SU-DHL-6 (cell line): ENCODE results near the gene LDB3.

ENCODE experiments used
- H2AFZ ChIP-seq: fragments of 200-600 bp; sonication (generic); 2 replicates; pipeline ENCODE4 v1.6.1; 2014; ENCODE audit warnings: low read depth, mild to moderate bottlenecking, moderate library complexity, mixed read lengths, antibody characterized with exemption, low read length; ENCODE audit not compliant: severe bottlenecking
- H3F3A ChIP-seq: fragments of 200-600 bp; shearing (Covaris generic); 2 replicates; pipeline ENCODE4 v1.6.0; 2016; ENCODE audit warnings: antibody characterized with exemption, mild to moderate bottlenecking; ENCODE audit not compliant: insufficient read depth
- H3K27ac ChIP-seq: fragments of 200-600 bp; sonication (generic); 2 replicates; pipeline ENCODE4 v1.5.1; 2016; ENCODE audit warnings: low read depth, mild to moderate bottlenecking, low read length, moderate library complexity, mixed read lengths
- H3K27me3 ChIP-seq: fragments of 200-600 bp; sonication (generic), shearing (Covaris generic); 2 replicates; pipeline ENCODE4 v1.6.0; 2014; ENCODE audit warnings: mild to moderate bottlenecking, low read length
- H3K36me3 ChIP-seq: fragments of 200-600 bp; sonication (generic); 2 replicates; pipeline ENCODE4 v1.6.1; 2014; ENCODE audit warnings: mild to moderate bottlenecking, low read length, mixed read lengths
- H3K4me2 ChIP-seq: fragments of 300-600, 200-600 bp; shearing (Covaris generic), sonication (generic); 2 replicates; pipeline ENCODE4 v1.6.0; 2014; ENCODE audit warnings: low read length, low read depth, mild to moderate bottlenecking; ENCODE audit not compliant: poor library complexity, severe bottlenecking
- H3K4me3 ChIP-seq: fragments of 200-600 bp; sonication (generic); 2 replicates; pipeline ENCODE4 v1.5.1; 2014; ENCODE audit warnings: antibody characterized with exemption, low read length, mild to moderate bottlenecking, mixed read lengths; ENCODE audit not compliant: insufficient read depth, poor library complexity, severe bottlenecking
- H3K79me2 ChIP-seq: fragments of 200-600 bp; sonication (generic); 2 replicates; pipeline ENCODE4 v1.6.1; 2014; ENCODE audit warnings: mild to moderate bottlenecking, low read length, moderate library complexity; ENCODE audit not compliant: insufficient read depth
- H3K9ac ChIP-seq: fragments of 200-600 bp; sonication (generic); 2 replicates; pipeline ENCODE4 v1.7.0; 2014; ENCODE audit warnings: mild to moderate bottlenecking, low read length
- H3K9me2 ChIP-seq: fragments of 200-600 bp; sonication (generic); replicated peaks from 2 replicates; pipeline ENCODE4 v1.6.1; 2014; ENCODE audit warnings: low read length; ENCODE audit not compliant: insufficient read depth
- H3K9me3 ChIP-seq: fragments of 200-600 bp; sonication (generic); 2 replicates; pipeline ENCODE4 v1.6.1; 2014; ENCODE audit warnings: low read length, mixed read lengths; ENCODE audit not compliant: insufficient read depth
- H4K20me1 ChIP-seq: fragments of 200-600 bp; sonication (generic); 2 replicates; pipeline ENCODE4 v1.6.1; 2014; ENCODE audit warnings: low read depth, mild to moderate bottlenecking, antibody characterized with exemption, low read length, moderate library complexity, mixed read lengths
- EZH2phosphoT487 ChIP-seq: fragments of 200-600 bp; sonication (generic), shearing (Covaris generic); conservative IDR thresholded peaks from 2 replicates; pipeline ENCODE4 v1.6.1; 2018; ENCODE audit warnings: mild to moderate bottlenecking, antibody characterized with exemption, low read length, moderate library complexity, mixed read lengths
- TF ChIP-seq, protein P1 (sequence below): fragments of 200-600 bp; sonication (generic); IDR thresholded peaks from one replicate; pipeline ENCODE4 v1.5.1; 2017; ENCODE audit warnings: antibody characterized with exemption, mild to moderate bottlenecking, low read length, moderate library complexity; ENCODE audit not compliant: insufficient read depth, poor library complexity, severe bottlenecking

The LDB3 gene

DNA sequence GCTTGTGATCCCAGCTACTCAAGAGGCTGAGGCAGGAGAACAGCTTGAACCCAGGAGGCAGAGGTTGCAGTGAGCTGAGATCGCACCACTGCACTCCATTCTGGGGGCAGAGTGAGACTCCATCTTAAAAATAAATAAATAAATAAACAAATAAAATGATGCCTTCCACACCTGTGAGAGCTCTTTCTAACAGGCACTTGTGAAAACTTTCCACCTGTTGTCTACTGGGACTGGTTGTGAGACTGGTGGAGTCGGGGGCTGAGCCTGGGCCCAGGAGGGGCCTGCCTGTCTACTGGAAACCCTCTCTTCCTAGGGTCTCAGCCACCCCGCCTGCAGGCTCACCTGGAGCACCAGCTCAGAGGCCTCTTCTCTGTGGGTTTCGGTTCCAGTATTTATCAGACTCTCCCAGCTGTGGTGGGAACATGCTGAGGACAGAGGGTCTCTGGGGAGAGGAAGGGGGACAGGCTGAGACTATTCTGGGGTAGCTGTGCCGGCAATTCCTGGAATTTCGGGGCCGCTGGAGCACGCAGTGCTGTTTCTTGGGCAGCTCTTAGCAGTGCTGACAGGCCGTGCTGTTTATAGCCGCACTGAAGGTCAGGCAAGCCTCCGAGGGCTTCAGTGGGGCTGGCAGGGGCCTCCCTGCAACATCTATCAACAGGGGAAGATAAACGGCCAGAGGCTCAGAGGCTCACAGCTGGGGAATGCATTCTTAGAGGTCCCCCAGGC is 3.8 kb downstream of the LDB3 start:
- Histone ChIP-seq H3F3A (no peaks in the 10 kb centered on the region), H3K27ac (no peak overlapping the region), H3K79me2 (no peaks in the 10 kb centered on the region), H3K4me3 (no peak overlapping the region), H3K36me3 (no peaks in the 10 kb centered on the region), H3K9me3 (no peaks in the 10 kb centered on the region), H3K4me2 (no peak overlapping the region), H2AFZ (no peak overlapping the region), H3K9me2 (no peaks in the 10 kb centered on the region), H3K27me3 (no peaks in the 10 kb centered on the region), H3K9ac (no peak overlapping the region), H4K20me1 (no peaks in the 10 kb centered on the region)
- TF ChIP-seq EZH2phosphoT487 = no peak
- TF ChIP-seq, protein P1, sequence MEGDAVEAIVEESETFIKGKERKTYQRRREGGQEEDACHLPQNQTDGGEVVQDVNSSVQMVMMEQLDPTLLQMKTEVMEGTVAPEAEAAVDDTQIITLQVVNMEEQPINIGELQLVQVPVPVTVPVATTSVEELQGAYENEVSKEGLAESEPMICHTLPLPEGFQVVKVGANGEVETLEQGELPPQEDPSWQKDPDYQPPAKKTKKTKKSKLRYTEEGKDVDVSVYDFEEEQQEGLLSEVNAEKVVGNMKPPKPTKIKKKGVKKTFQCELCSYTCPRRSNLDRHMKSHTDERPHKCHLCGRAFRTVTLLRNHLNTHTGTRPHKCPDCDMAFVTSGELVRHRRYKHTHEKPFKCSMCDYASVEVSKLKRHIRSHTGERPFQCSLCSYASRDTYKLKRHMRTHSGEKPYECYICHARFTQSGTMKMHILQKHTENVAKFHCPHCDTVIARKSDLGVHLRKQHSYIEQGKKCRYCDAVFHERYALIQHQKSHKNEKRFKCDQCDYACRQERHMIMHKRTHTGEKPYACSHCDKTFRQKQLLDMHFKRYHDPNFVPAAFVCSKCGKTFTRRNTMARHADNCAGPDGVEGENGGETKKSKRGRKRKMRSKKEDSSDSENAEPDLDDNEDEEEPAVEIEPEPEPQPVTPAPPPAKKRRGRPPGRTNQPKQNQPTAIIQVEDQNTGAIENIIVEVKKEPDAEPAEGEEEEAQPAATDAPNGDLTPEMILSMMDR = no peak

DNA sequence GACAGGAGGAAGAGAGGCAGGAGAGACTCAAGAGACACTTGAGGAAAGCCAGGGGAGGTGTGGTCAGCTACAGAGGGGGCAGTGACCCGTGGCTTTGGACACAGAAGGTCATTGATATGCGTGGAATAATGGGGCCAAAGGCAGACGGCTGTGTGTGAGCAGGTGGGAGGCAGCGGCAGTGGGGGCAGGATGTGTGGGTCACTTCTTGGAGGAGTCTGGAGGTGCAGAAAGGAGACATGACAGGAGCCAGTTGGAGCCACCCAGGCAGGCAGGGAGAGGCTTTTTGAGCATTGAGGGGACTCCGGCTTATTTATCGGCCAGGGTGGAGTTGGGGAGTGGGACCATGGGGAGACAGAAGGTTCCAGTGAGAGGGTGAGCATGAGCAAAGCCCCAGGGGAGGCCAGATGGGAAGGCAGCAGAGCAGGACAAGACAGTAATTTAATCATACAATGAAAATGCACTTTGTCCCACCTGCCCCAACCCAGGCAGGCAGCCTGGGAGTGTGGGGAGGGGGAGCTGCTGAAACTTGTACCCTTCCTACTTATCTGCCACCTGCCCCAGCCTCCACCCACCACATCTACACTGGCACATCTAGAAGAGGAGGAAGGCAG is 5.0 kb downstream of the LDB3 start:
- Histone ChIP-seq H3K4me3 (no peak overlapping the region), H3K4me2 (no peak overlapping the region), H3K9ac (no peak overlapping the region), H3F3A (no peaks in the 10 kb centered on the region), H3K27ac (no peak overlapping the region), H4K20me1 (no peaks in the 10 kb centered on the region), H3K9me2 (no peaks in the 10 kb centered on the region), H3K9me3 (no peaks in the 10 kb centered on the region), H3K36me3 (no peaks in the 10 kb centered on the region), H3K79me2 (no peaks in the 10 kb centered on the region), H2AFZ (no peak overlapping the region), H3K27me3 (no peaks in the 10 kb centered on the region)
- no peak for TF ChIP-seq EZH2phosphoT487
- TF ChIP-seq, protein P1 = no peak

DNA sequence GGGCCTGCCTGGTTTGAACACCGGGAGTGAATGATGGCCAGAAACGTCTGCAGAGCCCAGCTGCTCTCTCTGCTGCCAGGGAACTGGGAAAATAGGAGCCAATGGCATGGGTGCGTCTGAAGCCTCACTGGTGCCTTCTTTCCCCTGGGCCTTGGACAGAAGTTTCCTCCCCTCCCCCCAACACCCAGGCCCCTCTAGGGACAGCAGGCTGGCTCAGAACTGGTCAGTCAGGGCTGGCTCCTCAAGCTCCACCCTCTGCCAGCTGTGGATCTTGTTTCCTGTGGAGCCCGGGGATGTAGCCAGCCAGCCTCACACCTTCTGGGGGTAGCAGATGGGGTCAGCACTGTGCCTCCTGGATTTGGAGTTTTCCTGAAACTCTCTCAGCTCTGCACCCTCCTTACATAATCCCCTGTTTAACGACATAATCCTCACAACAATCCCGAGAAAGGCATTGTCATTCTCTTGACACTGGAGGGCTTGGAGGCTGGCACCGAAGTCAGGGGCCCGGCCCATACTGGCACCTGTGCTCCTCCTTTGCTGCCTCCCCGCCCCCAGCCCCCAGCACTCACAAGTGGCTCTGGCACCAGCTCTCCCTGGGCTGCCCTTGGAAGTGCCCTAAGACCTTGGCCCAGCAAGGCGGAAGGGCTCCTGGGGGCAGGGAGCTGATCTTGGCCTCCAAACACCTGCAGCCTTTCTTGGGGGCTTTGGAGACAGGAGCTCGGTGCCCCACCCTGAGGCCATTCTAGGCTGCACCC is 5.7 kb downstream of the LDB3 start:
- TF ChIP-seq, protein P1 = no peak
- no peak for TF ChIP-seq EZH2phosphoT487
- Histone ChIP-seq H2AFZ (no peak overlapping the region), H3K27me3 (no peaks in the 10 kb centered on the region), H3K9me2 (no peaks in the 10 kb centered on the region), H3K36me3 (no peaks in the 10 kb centered on the region), H3K4me2 (no peak overlapping the region), H4K20me1 (no peaks in the 10 kb centered on the region), H3K4me3 (no peak overlapping the region), H3K27ac (no peak overlapping the region), H3K9ac (no peak overlapping the region), H3K79me2 (no peaks in the 10 kb centered on the region), H3F3A (no peaks in the 10 kb centered on the region), H3K9me3 (no peaks in the 10 kb centered on the region)
